K562 (cell line): ENCODE measurements around the gene RBM44. TPM values are rescaled to one million over a fixed set of nuclear protein-coding genes. Genes with fewer than 3 reads are reported as not detected.

Experiments used
- ATAC-seq: fragments of 200-7000 bp; cut with Tn5 transposase; 3 replicates; pipeline ENCODE4 v1.9.1; 2020; ENCODE audit warnings: moderate library complexity
- BruUV-seq: library from RNA; stranded (reverse); fragments of 400-500 nt; replicated peaks from 2 replicates; lab custom pipeline; 2021; lab: Mats Ljungman, UMichigan
- CTCF ChIA-PET: fragments of 300-600 bp; formaldehyde crosslinking; extraction: SDS; loops from one replicate; lab custom pipeline; 2021; ENCODE audit warnings: low intra/inter-chr PET ratio; lab: Yijun Ruan, JAX
- POLR2A ChIA-PET: fragments of 300-600, 350-650 bp; sonication (Branson Sonifier 250); formaldehyde crosslinking; extraction: SDS; loops from one replicate; lab custom pipeline; 2021; ENCODE audit warnings: antibody characterized with exemption, inconsistent platforms; lab: Yijun Ruan, JAX
- DNase-seq, 4 experiments: peaks; one replicate each; pipeline versions ENCODE4 v3.0.0 to v3.0.0-alpha.2; 2011 to 2018; ENCODE audit warnings: low spot score in 3 of 4, mixed read lengths in 3 of 4; ENCODE audit errors: extremely low read depth in 1 of 4
- FAIRE-seq: peaks from 2 replicates; lab custom pipeline; 2011; peaks lifted over from hg19 to GRCh38; lab: Jason Lieb, UNC
- H2AFZ ChIP-seq: 2 replicates; pipeline ENCODE4 v1.6.0; 2011; ENCODE audit warnings: low read depth, low read length, control low read depth, inconsistent platforms
- H3K27ac ChIP-seq: fragments of 200-600 bp; 3 replicates; pipeline ENCODE4 v1.8.0; 2011; ENCODE audit warnings: low read depth, mild to moderate bottlenecking, control low read depth, inconsistent platforms, low read length, moderate library complexity, mixed read lengths; ENCODE audit errors: extremely low read depth
- H3K27me3 ChIP-seq, 2 experiments: fragments of 300-600 bp in 1 of 2; 2 replicates in 1 of 2; 3 replicates in 1 of 2; pipeline versions ENCODE4 v1.6.0 to v1.8.0; 2011; ENCODE audit warnings: inconsistent platforms in 2 of 2, low read length in 2 of 2, mild to moderate bottlenecking in 1 of 2, mixed read lengths in 1 of 2, moderate library complexity in 1 of 2; ENCODE audit not compliant: control insufficient read depth in 2 of 2, insufficient read depth in 2 of 2
- H3K36me3 ChIP-seq: fragments of 300-600 bp; 3 replicates; pipeline ENCODE4 v1.8.0; 2011; ENCODE audit warnings: mild to moderate bottlenecking, low read length, inconsistent platforms; ENCODE audit not compliant: control insufficient read depth, insufficient read depth
- H3K4me1 ChIP-seq, 2 experiments: fragments of 200-600 bp in 1 of 2; replicated peaks in 1 of 2; 2 replicates in 1 of 2; 3 replicates in 1 of 2; pipeline versions ENCODE4 v1.5.1 to v1.8.0; 2011; ENCODE audit warnings: inconsistent platforms in 2 of 2, low read length in 2 of 2, mild to moderate bottlenecking in 1 of 2, mixed read lengths in 1 of 2, moderate library complexity in 1 of 2; ENCODE audit not compliant: control insufficient read depth in 2 of 2, insufficient read depth in 2 of 2
- H3K4me2 ChIP-seq: 2 replicates; pipeline ENCODE4 v1.6.1; 2011; ENCODE audit warnings: low read length, control low read depth, inconsistent platforms, mixed read lengths; ENCODE audit not compliant: insufficient read depth
- H3K4me3 ChIP-seq: fragments of 200-600 bp; sonication (generic), shearing (Covaris generic); 2 replicates; pipeline ENCODE4 v1.5.1; 2016; ENCODE audit warnings: control low read depth, inconsistent platforms
- H3K79me2 ChIP-seq: fragments of 200-600 bp; 3 replicates; pipeline ENCODE4 v1.8.0; 2011; ENCODE audit warnings: low read length, inconsistent platforms; ENCODE audit not compliant: control insufficient read depth, insufficient read depth
- H3K9ac ChIP-seq, 2 experiments: 2 replicates each; pipeline versions ENCODE4 v1.6.0 to v1.6.1; 2011; ENCODE audit warnings: low read depth in 2 of 2, low read length in 2 of 2, control low read depth in 1 of 2, inconsistent platforms in 1 of 2, mild to moderate bottlenecking in 1 of 2, mixed read lengths in 1 of 2; ENCODE audit not compliant: insufficient read depth in 1 of 2
- H3K9me1 ChIP-seq: one replicate; pipeline ENCODE4 v1.6.0; 2011; ENCODE audit warnings: inconsistent platforms, mild to moderate bottlenecking, low read length, moderate library complexity; ENCODE audit not compliant: control insufficient read depth, insufficient read depth
- H3K9me3 ChIP-seq: replicated peaks from 2 replicates; pipeline ENCODE4 v1.5.1; 2011; ENCODE audit warnings: low read depth, low read length, inconsistent platforms; ENCODE audit not compliant: control insufficient read depth, insufficient read depth
- H4K20me1 ChIP-seq: replicated peaks from 2 replicates; pipeline ENCODE4 v1.6.1; 2011; ENCODE audit warnings: low read length, inconsistent platforms, mixed read lengths; ENCODE audit not compliant: control insufficient read depth, insufficient read depth
- HNRNPLL ChIP-seq: fragments of 200-400 bp; formaldehyde crosslinking; IDR thresholded peaks from 2 replicates; pipeline ENCODE4 v1.6.1; 2017; ENCODE audit warnings: low read length, low read depth, mild to moderate bottlenecking; ENCODE audit not compliant: poor library complexity, severe bottlenecking
- KDM4B ChIP-seq, 2 experiments: fragments of 450-650 bp in 1 of 2; sonication (generic) in 1 of 2; IDR thresholded peaks; 2 replicates each; pipeline ENCODE4 v1.6.1; 2016 to 2017; ENCODE audit warnings: borderline replicate concordance in 2 of 2, antibody characterized with exemption in 1 of 2, low read depth in 1 of 2, mild to moderate bottlenecking in 1 of 2
- RFX5 ChIP-seq: IDR thresholded peaks from 2 replicates; pipeline ENCODE4 v1.6.1; 2011; ENCODE audit warnings: low read depth, mild to moderate bottlenecking, improper control_type of control experiment, low read length
- TAF15 ChIP-seq: fragments of 200-400 bp; formaldehyde crosslinking; IDR thresholded peaks from 2 replicates; pipeline ENCODE4 v1.6.1; 2017; ENCODE audit warnings: mild to moderate bottlenecking, low read depth, low read length, moderate library complexity
- TBL1XR1 ChIP-seq, 2 experiments: IDR thresholded peaks; 2 replicates each; pipeline ENCODE4 v1.6.1; 2012; ENCODE audit warnings: improper control_type of control experiment in 2 of 2, low read length in 2 of 2, mild to moderate bottlenecking in 1 of 2
- TEAD2 ChIP-seq: fragments of 450-650 bp; IDR thresholded peaks from 2 replicates; pipeline ENCODE4 v1.6.1; 2016; ENCODE audit warnings: missing genetic modification characterization, control low read depth, missing compliant biosample characterization
- WHSC1 ChIP-seq: IDR thresholded peaks from one replicate; pipeline ENCODE4 v1.6.1; 2012; ENCODE audit warnings: low read length, control low read depth, inconsistent platforms
- ZNF23 ChIP-seq: fragments of 250-450 bp; sonication (Bioruptor Pico); IDR thresholded peaks from 2 replicates; pipeline ENCODE4 v1.4.0; 2020; ENCODE audit warnings: mild to moderate bottlenecking
- ZNF384 ChIP-seq: IDR thresholded peaks from 2 replicates; pipeline ENCODE4 v1.6.1; 2012; ENCODE audit warnings: low read depth, low read length, improper control_type of control experiment
- WGBS: fragments of 100-300 bp; shearing (Covaris generic); methylation state at CpG from one replicate; pipeline ENCODE4 v1.1.6; 2016; ENCODE audit warnings: low coverage, mixed read lengths; ENCODE audit not compliant: insufficient coverage; ENCODE audit errors: missing lambda C conversion rate; 5-methylcytosine and 5-hydroxymethylcytosine counted together
- in situ Hi-C: fragments of 300-500 bp; cut with MboI; formaldehyde crosslinking; loops from 4 replicates; pipeline ENCODE4 v1.15.0; 2018; ENCODE audit warnings: inconsistent platforms, mixed read lengths
- intact Hi-C: fragments of 100-400 bp; cut with micrococcal nuclease; formaldehyde crosslinking; loops from 2 replicates; pipeline ENCODE4 v1.14.2; 2022
- polyA plus RNA-seq, 8 experiments: library from polyadenylated mRNA; depleted of rRNA in 4 of 8; stranded (reverse) in 5 of 8; unstranded in 3 of 8; fragments of >200 nt; fragmentation: Nextera tagmentation in 2 of 8; fragmentation: Illumina TruSeq in 1 of 8; extraction: Ambion mirVana in 2 of 8; extraction: Trizol in 1 of 8; gene quantifications; 2 replicates each; pipeline versions ENCODE4 v1.2.1 to v1.2.3, GENCODE V29; 2011 to 2014; ENCODE audit warnings: inconsistent platforms in 1 of 8, missing spikeins in 1 of 8
- total RNA-seq, 7 experiments: library from RNA; depleted of rRNA in 6 of 7; stranded (reverse); fragments of >200 nt in 6 of 7; fragmentation: Illumina TruSeq in 2 of 7; extraction: Trizol in 2 of 7; gene quantifications; 2 replicates each; pipeline versions ENCODE4 v1.2.1 to v1.2.3, GENCODE V29; 2011 to 2021; ENCODE audit warnings: low replicate concordance in 1 of 7
- TF ChIP-seq, protein P1 (sequence below): fragments of 450-650 bp; IDR thresholded peaks from 2 replicates; pipeline ENCODE4 v1.6.1; 2016; ENCODE audit warnings: borderline replicate concordance
- TF ChIP-seq, protein P2 (sequence below): sonication (generic); formaldehyde crosslinking; IDR thresholded peaks from 2 replicates; pipeline ENCODE4 v1.8.0; 2023; ENCODE audit warnings: mild to moderate bottlenecking, missing genetic modification reagents
- TF ChIP-seq, protein P3 (sequence below): fragments of 250-450 bp; sonication (Bioruptor Pico); IDR thresholded peaks from 2 replicates; pipeline ENCODE4 v1.8.0; 2021; ENCODE audit warnings: borderline replicate concordance, mild to moderate bottlenecking, moderate library complexity; ENCODE audit not compliant: poor library complexity, severe bottlenecking

Gene RBM44
- total and polyA plus RNA-seq, 9 of the 15 experiments (the other 6 are each of a cell fraction or from before 2014, with no cell fraction given): 0.04 to 0.25 (median 0.13) TPM

DNA sequence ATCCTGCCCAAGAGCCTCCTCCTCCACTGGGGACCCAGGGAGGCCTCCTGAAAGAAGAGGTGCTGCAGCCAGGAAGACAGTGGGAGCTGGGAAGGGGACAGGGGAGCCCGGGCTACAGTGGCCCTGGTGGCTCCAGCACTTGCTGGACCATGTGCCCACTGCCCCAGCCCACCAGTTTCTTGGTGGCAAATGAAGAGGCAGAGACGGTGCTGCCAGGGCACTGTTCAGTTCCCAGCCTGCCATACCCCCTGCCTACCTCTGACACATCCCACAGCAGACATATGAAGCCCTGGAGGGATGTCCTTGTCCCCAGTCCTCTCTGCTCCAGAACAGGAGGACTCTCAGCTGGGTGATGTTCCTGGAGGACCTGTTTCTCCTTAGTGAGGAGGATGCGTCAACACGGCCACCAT lies 64.5 kb downstream of the RBM44 start (continued):
- TF ChIP-seq, protein P1, sequence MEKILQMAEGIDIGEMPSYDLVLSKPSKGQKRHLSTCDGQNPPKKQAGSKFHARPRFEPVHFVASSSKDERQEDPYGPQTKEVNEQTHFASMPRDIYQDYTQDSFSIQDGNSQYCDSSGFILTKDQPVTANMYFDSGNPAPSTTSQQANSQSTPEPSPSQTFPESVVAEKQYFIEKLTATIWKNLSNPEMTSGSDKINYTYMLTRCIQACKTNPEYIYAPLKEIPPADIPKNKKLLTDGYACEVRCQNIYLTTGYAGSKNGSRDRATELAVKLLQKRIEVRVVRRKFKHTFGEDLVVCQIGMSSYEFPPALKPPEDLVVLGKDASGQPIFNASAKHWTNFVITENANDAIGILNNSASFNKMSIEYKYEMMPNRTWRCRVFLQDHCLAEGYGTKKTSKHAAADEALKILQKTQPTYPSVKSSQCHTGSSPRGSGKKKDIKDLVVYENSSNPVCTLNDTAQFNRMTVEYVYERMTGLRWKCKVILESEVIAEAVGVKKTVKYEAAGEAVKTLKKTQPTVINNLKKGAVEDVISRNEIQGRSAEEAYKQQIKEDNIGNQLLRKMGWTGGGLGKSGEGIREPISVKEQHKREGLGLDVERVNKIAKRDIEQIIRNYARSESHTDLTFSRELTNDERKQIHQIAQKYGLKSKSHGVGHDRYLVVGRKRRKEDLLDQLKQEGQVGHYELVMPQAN: no peak
- no peak for TF ChIP-seq TAF15
- no peak for TF ChIP-seq WHSC1
- TF ChIP-seq TBL1XR1 (IDR thresholded peaks at IDR 0.05; ENCODE audit: low read length in 2 of 2): no peak
- TF ChIP-seq, all 486 proteins: peak for 0

DNA sequence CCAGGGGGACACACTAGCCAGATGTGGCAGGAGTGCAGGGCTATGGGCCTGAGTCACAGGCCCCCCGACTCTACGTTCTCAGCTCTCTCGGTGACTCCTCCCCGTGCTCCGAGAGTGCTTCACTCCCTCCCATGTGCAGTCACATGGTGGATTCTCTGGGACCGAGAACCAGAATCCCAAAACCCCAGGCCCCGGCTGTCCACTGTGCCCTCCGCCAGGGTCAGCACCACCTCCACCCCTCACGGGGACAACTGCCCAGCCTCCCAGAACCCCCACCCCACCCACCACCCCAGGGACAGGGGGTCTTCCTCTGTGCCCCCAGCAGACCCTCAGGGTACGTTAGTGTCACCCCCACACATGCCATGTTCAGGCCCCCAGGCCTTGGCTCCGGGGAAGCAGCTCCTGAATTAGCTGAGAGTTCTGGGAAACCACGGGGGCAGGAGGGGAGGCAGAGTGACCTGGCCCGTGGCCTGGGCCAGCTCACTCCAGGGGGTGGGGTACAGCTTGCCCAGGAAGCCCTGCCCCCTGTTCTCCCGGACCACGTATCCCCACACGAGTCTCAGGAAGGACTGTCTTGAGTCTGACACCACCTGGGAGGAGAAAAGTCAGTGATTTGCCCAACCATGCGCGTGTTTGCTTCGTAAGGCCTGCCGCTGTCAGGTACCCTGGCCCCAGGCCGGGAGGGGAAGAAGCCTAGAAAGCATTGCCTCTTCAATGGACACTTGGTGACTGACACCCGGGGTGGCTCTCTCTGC lies 65.3 kb downstream of the RBM44 start:
- Histone ChIP-seq H3K4me2 (no peak overlapping the region), H3K27me3 (peaks cover 15 to 54% of the 10 kb centered on the region in 2 experiments; a peak in 4 of 5 replicates), H2AFZ (no peak overlapping the region), H3K36me3 (no peaks in the 10 kb centered on the region), H3K9ac (no peak overlapping the region), H3K27ac (no peak overlapping the region), H3K9me3 (no peaks in the 10 kb centered on the region), H3K79me2 (no peaks in the 10 kb centered on the region), H3K4me3 (no peak overlapping the region), H3K4me1 (peaks cover 0 to 7% of the 10 kb centered on the region in 2 experiments; a peak in 3 of 5 replicates), H3K9me1 (no peaks in the 10 kb centered on the region), H4K20me1 (no peaks in the 10 kb centered on the region)
- no peak for ATAC-seq
- no TSS peak for BruUV-seq
- 9% methylated on average over 14 of the region's 22 CpGs for WGBS
- in situ Hi-C loops (loop anchor here (25.0 kb wide), 1 partner anchor 398 kb away; no protein-coding TSS in a partner anchor), intact Hi-C loops (no loop called here)
- POLR2A ChIA-PET: interaction anchor here (0.6 kb wide), 1 partner anchor 364 kb away, joined by 3 read pairs; no protein-coding TSS in a partner anchor
- CTCF ChIA-PET: no interaction called here
- no peak for FAIRE-seq
- no peak for DNase-seq
- TF ChIP-seq ZNF384: no peak
- TF ChIP-seq, protein P2, sequence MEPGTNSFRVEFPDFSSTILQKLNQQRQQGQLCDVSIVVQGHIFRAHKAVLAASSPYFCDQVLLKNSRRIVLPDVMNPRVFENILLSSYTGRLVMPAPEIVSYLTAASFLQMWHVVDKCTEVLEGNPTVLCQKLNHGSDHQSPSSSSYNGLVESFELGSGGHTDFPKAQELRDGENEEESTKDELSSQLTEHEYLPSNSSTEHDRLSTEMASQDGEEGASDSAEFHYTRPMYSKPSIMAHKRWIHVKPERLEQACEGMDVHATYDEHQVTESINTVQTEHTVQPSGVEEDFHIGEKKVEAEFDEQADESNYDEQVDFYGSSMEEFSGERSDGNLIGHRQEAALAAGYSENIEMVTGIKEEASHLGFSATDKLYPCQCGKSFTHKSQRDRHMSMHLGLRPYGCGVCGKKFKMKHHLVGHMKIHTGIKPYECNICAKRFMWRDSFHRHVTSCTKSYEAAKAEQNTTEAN (CRISPR knock-in tag): no peak
- TF ChIP-seq RFX5: no peak
- no peak for TF ChIP-seq HNRNPLL
- TF ChIP-seq, protein P3, sequence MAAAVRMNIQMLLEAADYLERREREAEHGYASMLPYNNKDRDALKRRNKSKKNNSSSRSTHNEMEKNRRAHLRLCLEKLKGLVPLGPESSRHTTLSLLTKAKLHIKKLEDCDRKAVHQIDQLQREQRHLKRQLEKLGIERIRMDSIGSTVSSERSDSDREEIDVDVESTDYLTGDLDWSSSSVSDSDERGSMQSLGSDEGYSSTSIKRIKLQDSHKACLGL (CRISPR knock-in tag): no peak
- TF ChIP-seq, protein P1: no peak
- TF ChIP-seq KDM4B (IDR thresholded peaks at IDR 0.05; ENCODE audit: borderline replicate concordance in 2 of 2, low read depth in 1 of 2): no peak
- no peak for TF ChIP-seq ZNF23 (CRISPR knock-in tag)
- TF ChIP-seq TEAD2 (tag): no peak
